AG10803 (cell line): ENCODE data around the gene DCAF6.

Experiments
- DNase-seq: peaks from one replicate; pipeline ENCODE4 v3.0.0; 2010; ENCODE audit warnings: low read depth
- H3K4me3 ChIP-seq: 2 replicates; pipeline ENCODE4 v1.5.1; 2011; ENCODE audit warnings: mild to moderate bottlenecking, low read length, control low read depth
- CTCF ChIP-seq: conservative IDR thresholded peaks from 2 replicates; pipeline ENCODE4 v1.5.1; 2011; ENCODE audit warnings: mild to moderate bottlenecking, low read length, control low read depth, inconsistent platforms

Gene DCAF6

DNA sequence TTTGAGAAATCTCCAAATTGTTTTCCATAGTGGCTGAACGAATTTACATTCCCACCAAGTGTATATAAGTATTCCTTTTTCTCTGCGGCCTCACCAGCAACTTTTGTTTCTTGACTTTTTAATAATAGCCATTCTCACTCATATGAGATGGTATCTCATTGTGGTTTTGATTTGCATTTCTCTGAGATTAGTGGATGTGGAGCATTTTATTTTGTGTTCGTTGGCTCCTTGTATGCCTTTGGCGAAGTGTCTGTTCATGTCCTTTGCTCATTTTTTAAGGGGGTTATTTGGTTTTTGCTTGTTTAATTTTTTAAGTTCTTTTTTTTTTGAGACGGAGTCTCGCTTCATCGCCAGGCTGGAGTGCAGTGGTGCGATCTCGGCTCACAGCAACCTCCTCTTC lies 45.5 kb downstream of the DCAF6 start:
- TF ChIP-seq CTCF, result no peak

GRCh38 chr1:167983797-167984420 lies 47.4 kb downstream of the DCAF6 start:
- DNase-seq, result no peak
- no peak overlapping the region for H3K4me3 ChIP-seq
- no peak for TF ChIP-seq CTCF

More for the DNA sequence above, 45.5 kb downstream of the DCAF6 start:
- DNase-seq, result no peak
- no peak overlapping the region for H3K4me3 ChIP-seq

GRCh38 chr1:167984886-167985489 lies 48.5 kb downstream of the DCAF6 start:
- TF ChIP-seq CTCF, result no peak
- no peak overlapping the region for H3K4me3 ChIP-seq
- no peak for DNase-seq

DNA sequence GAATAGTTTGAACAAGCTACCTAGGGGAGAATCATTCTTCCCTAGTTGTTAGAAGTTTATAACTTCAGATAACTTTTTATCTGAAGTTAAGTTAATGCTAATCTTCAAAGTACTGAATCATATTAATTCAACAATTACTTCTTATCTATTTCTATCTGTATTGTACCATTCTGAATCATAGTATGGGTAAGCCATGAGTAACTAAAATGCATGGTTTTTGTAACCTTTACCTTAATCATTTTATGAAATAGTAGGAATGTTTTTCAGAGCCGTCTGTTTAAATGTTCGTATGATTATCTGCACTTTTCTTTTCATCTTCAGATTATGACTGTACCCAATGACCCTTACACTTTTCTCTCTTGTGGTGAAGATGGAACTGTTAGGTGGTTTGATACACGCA lies 50.7 kb downstream of the DCAF6 start:
- DNase-seq, result no peak

DNA sequence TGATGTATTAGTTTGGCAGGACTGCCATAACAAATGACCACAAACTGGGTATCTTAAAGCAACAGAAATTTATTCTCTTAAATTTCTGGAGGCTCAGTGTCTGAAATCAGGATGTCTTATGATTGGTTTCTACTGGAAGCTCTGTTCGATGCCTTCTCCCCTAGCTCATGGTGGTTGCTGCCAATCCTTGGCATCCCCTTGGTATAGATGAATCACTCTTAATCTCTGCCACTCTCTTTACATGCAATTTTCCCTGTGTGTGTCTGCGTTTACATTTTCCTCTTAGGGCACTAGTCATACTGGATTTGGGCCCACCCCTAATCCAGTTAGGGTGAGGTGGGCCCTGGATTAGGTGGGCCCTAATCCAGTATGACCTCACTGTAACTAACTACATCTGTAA lies 55.1 kb downstream of the DCAF6 start:
- no peak for TF ChIP-seq CTCF
- H3K4me3 ChIP-seq, result no peak overlapping the region
- DNase-seq, result no peak

More for the DNA sequence above, 50.7 kb downstream of the DCAF6 start:
- no peak for TF ChIP-seq CTCF
- H3K4me3 ChIP-seq, result no peak overlapping the region

DNA sequence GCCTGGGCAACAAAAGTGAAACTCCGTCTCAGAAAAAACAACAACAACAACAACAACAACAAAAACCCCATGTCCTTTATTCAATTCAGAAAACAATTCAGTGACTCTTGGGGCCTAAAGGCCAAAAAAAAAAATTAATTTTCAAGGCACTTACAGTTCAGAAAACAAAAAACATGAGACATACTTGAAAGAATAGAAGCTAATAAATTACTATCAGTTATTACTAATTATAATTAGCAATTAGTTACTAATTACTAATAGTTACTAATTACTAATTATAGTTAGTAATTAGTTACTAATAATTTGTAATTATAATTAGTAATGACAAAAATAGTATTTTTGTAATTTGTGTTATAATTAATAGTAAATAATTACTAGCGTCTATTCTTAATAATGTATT lies 57.2 kb downstream of the DCAF6 start:
- no peak for TF ChIP-seq CTCF
- no peak overlapping the region for H3K4me3 ChIP-seq
- no peak for DNase-seq

GRCh38 chr1:167994560-167994959 lies 58.1 kb downstream of the DCAF6 start:
- H3K4me3 ChIP-seq, result no peak overlapping the region
- no peak for TF ChIP-seq CTCF
- no peak for DNase-seq
